ENCODE measurements around the gene PDGFA.

Gene PDGFA

DNA sequence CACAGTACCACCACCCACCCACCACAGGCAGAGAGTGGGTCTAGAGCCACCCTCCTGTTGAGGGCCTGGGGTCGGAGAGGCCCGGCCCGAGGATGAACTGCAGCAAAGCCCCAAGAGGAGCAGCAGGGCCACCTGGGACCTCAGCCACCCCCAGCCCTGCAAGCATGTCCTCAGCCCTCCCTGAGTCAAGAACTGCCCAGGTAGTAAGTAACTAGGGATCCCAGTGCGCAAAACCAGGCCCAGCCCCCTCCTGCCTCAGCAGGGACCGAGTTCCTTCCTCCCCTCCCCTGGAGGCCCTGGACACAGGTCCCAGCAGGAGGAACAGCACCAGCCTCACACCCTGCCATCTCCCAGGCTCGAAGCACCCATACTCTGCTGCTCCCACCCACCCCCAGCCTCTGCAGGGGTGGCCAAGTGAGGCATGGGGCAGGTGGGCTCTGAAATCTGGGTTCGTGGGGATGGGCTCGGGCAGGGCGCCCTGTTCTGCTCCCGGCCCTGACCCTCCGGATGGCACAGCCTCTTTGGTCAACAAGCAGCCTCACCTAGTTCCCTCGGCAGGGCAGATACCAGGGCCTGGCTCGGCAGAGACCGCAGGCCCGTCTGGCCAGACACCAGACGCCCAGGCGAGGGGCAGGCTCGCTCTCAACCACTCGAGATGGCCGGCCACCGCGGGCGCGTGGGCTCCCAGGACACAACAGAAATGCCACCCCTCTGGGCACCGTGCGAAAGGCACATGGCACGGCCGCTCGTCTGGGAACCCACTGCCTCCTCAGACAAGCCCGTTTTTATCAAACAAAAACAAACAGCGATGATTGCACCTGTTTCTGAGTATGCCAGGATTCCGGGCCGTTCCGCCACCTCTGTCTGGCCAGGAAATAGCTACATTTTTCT, 15.2 kb downstream of the PDGFA start:
- no peak for DNase-seq (ENCODE audit: low read depth, low spot score)
- TF ChIP-seq ZNF274 (IDR thresholded peaks at IDR 0.05; ENCODE audit: low read depth, low read length): no peak
- no peak for TF ChIP-seq YY1 (IDR thresholded peaks at IDR 0.05; ENCODE audit: insufficient read depth, insufficient read length)
- no peak for TF ChIP-seq SUZ12 (IDR thresholded peaks at IDR 0.05; ENCODE audit: extremely low read depth, insufficient read depth, insufficient read length)
- H3K4me3 ChIP-seq (ENCODE audit: insufficient read length, low read depth): no peak overlapping the region
- peaks cover 97% of the 10 kb centered on the region for H3K36me3 ChIP-seq (ENCODE audit: insufficient read depth, insufficient read length, low read length)
- H3K4me1 ChIP-seq (ENCODE audit: insufficient read depth, insufficient read length): peaks cover 26% of the 10 kb centered on the region
- no peaks in the 10 kb centered on the region for H3K9me3 ChIP-seq (ENCODE audit: insufficient read depth, low read length)
- H3K27me3 ChIP-seq (ENCODE audit: insufficient read depth, insufficient read length): no peaks in the 10 kb centered on the region
- H3K9ac ChIP-seq (ENCODE audit: insufficient read length, low read depth): no peak overlapping the region

DNA sequence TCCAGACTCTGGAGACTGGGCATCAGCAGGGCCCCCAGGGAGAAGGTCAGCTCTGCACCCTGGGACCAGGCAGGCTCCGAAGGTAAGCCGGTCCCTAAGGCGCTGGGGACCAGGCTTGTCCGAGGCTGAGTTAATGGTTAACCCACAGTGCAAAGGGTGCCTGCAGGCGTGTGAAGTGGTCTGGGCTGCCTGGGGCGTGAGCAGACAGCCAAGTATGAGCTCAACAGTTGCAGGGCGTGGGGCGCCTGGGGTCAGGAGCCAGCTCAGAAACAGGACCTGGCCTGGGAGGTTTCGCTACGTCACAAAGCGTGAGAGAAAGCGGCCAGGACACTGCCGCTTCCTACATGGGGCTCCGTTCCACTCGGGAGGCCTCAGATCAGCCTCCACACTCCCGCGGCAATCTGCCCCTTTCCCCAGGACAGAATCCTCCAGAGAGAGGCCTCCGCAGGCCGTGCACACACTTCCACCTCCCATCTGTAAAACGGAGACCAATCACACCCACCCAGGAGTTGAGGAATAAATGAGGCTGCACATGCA, 16.0 kb downstream of the PDGFA start:
- Histone ChIP-seq H3K9ac (ENCODE audit: insufficient read length, low read depth) (peak overlapping the region; percentile 53), H3K9me3 (ENCODE audit: insufficient read depth, low read length) (no peaks in the 10 kb centered on the region), H3K27me3 (ENCODE audit: insufficient read depth, insufficient read length) (no peaks in the 10 kb centered on the region), H3K36me3 (ENCODE audit: insufficient read depth, insufficient read length, low read length) (peaks cover 97% of the 10 kb centered on the region), H3K4me1 (ENCODE audit: insufficient read depth, insufficient read length) (peaks cover 23% of the 10 kb centered on the region), H3K4me3 (ENCODE audit: insufficient read length, low read depth) (no peak overlapping the region)
- TF ChIP-seq SUZ12 (IDR thresholded peaks at IDR 0.05; ENCODE audit: extremely low read depth, insufficient read depth, insufficient read length): no peak
- no peak for TF ChIP-seq ZNF274 (IDR thresholded peaks at IDR 0.05; ENCODE audit: low read depth, low read length)
- TF ChIP-seq YY1 (IDR thresholded peaks at IDR 0.05; ENCODE audit: insufficient read depth, insufficient read length): no peak
- DNase-seq (ENCODE audit: low read depth, low spot score): no peak

- H3K27me3 ChIP-seq (ENCODE audit: insufficient read depth, insufficient read length): no peaks in the 10 kb centered on the region
- no peak for DNase-seq (ENCODE audit: low read depth, low spot score)
- no peaks in the 10 kb centered on the region for H3K9me3 ChIP-seq (ENCODE audit: insufficient read depth, low read length)
- peaks cover 95% of the 10 kb centered on the region for H3K36me3 ChIP-seq (ENCODE audit: insufficient read depth, insufficient read length, low read length)
- peaks cover 19% of the 10 kb centered on the region for H3K4me1 ChIP-seq (ENCODE audit: insufficient read depth, insufficient read length)
- TF ChIP-seq ZNF274 (IDR thresholded peaks at IDR 0.05; ENCODE audit: low read depth, low read length) (no peak), YY1 (IDR thresholded peaks at IDR 0.05; ENCODE audit: insufficient read depth, insufficient read length) (no peak), SUZ12 (IDR thresholded peaks at IDR 0.05; ENCODE audit: extremely low read depth, insufficient read depth, insufficient read length) (no peak)
- no peak overlapping the region for H3K4me3 ChIP-seq (ENCODE audit: insufficient read length, low read depth)
- no peak overlapping the region for H3K9ac ChIP-seq (ENCODE audit: insufficient read length, low read depth)
Measured at GRCh38 chr7:502296-502695, 17.4 kb downstream of the PDGFA start.

DNA sequence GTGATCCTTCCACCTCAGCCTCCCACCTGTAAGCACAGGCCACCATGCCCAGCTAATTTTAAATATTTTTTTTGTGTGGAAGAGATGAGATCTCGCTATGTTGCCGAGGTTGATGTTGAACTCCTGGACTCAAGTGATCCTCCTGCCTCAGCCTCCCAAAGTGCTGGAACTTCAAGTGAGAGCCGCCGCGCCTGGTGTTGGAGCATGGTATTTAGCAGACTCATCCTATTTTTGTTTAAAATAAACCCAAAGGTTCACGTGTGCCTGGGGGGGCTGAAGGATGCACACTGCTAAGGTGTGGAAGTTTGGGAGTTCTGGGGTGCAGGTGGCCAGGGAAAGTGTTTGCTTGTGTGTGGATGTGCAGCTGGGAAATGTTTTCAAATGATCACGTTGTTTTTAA, 18.1 kb downstream of the PDGFA start:
- no peak overlapping the region for H3K4me3 ChIP-seq (ENCODE audit: insufficient read length, low read depth)
- H3K27me3 ChIP-seq (ENCODE audit: insufficient read depth, insufficient read length): no peaks in the 10 kb centered on the region
- H3K4me1 ChIP-seq (ENCODE audit: insufficient read depth, insufficient read length): peaks cover 23% of the 10 kb centered on the region
- H3K9ac ChIP-seq (ENCODE audit: insufficient read length, low read depth): no peak overlapping the region
- H3K36me3 ChIP-seq (ENCODE audit: insufficient read depth, insufficient read length, low read length): peaks cover 95% of the 10 kb centered on the region
- no peak for DNase-seq (ENCODE audit: low read depth, low spot score)
- no peaks in the 10 kb centered on the region for H3K9me3 ChIP-seq (ENCODE audit: insufficient read depth, low read length)
- no peak for TF ChIP-seq YY1 (IDR thresholded peaks at IDR 0.05; ENCODE audit: insufficient read depth, insufficient read length)
- no peak for TF ChIP-seq SUZ12 (IDR thresholded peaks at IDR 0.05; ENCODE audit: extremely low read depth, insufficient read depth, insufficient read length)
- TF ChIP-seq ZNF274 (IDR thresholded peaks at IDR 0.05; ENCODE audit: low read depth, low read length): no peak

GRCh38 chr7:500521-501420, 18.9 kb downstream of the PDGFA start:
- DNase-seq (ENCODE audit: low read depth, low spot score): no peak
- no peaks in the 10 kb centered on the region for H3K27me3 ChIP-seq (ENCODE audit: insufficient read depth, insufficient read length)
- peaks cover 96% of the 10 kb centered on the region for H3K36me3 ChIP-seq (ENCODE audit: insufficient read depth, insufficient read length, low read length)
- no peak for TF ChIP-seq ZNF274 (IDR thresholded peaks at IDR 0.05; ENCODE audit: low read depth, low read length)
- TF ChIP-seq YY1 (IDR thresholded peaks at IDR 0.05; ENCODE audit: insufficient read depth, insufficient read length): no peak
- no peak for TF ChIP-seq SUZ12 (IDR thresholded peaks at IDR 0.05; ENCODE audit: extremely low read depth, insufficient read depth, insufficient read length)
- H3K9me3 ChIP-seq (ENCODE audit: insufficient read depth, low read length): no peaks in the 10 kb centered on the region
- no peak overlapping the region for H3K9ac ChIP-seq (ENCODE audit: insufficient read length, low read depth)
- H3K4me3 ChIP-seq (ENCODE audit: insufficient read length, low read depth): no peak overlapping the region
- H3K4me1 ChIP-seq (ENCODE audit: insufficient read depth, insufficient read length): peaks cover 30% of the 10 kb centered on the region

GRCh38 chr7:499853-500485, 19.7 kb downstream of the PDGFA start:
- Histone ChIP-seq H3K9me3 (ENCODE audit: insufficient read depth, low read length) (no peaks in the 10 kb centered on the region), H3K9ac (ENCODE audit: insufficient read length, low read depth) (no peak overlapping the region), H3K36me3 (ENCODE audit: insufficient read depth, insufficient read length, low read length) (peaks cover 91% of the 10 kb centered on the region), H3K4me3 (ENCODE audit: insufficient read length, low read depth) (no peak overlapping the region), H3K27me3 (ENCODE audit: insufficient read depth, insufficient read length) (no peaks in the 10 kb centered on the region), H3K4me1 (ENCODE audit: insufficient read depth, insufficient read length) (peaks cover 27% of the 10 kb centered on the region)
- TF ChIP-seq YY1 (IDR thresholded peaks at IDR 0.05; ENCODE audit: insufficient read depth, insufficient read length) (no peak), ZNF274 (IDR thresholded peaks at IDR 0.05; ENCODE audit: low read depth, low read length) (no peak), SUZ12 (IDR thresholded peaks at IDR 0.05; ENCODE audit: extremely low read depth, insufficient read depth, insufficient read length) (no peak)
- DNase-seq (ENCODE audit: low read depth, low spot score): no peak

Measured in NT2/D1 (cell line).